ENCODE data around the gene QDPR. TPM values are rescaled to one million over a fixed set of nuclear protein-coding genes. Genes with fewer than 3 reads are reported as not detected.

The QDPR gene
- total RNA-seq, 2 donors from 2014 or later: 11.4 to 18.9 TPM

DNA sequence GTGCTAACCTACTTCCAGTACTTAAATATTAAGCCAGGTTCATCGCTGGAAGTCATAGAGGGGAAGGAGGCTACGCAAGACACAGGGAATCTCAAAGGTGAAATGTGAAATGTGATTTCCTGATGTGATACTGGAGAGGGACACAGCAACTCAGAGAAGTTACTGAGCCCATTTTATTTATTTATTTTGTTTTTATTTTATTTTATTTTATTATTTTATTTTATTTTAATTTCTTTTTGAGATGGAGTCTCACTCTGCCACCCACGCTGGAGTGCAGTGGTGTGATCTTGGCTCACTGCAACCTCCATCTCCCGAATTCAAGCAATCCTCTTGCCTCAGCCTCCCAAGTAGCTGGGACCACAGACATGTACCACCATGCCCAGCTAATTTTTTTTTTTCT lies 22.8 kb upstream of the QDPR start:
- no peak overlapping the region for H3K27ac ChIP-seq
- intact Hi-C loops (cut with DNase I): no loop called here
- H3K27me3 ChIP-seq (replicated peaks; ENCODE audit: insufficient read depth): no peaks in the 10 kb centered on the region
- no peak for DNase-seq (ENCODE audit: low spot score)
- H3K9me3 ChIP-seq: no peaks in the 10 kb centered on the region
- TF ChIP-seq POLR2AphosphoS5 (IDR thresholded peaks at IDR 0.05) (no peak), POLR2A (IDR thresholded peaks at IDR 0.05) (no peak)
- TF ChIP-seq, protein P1, sequence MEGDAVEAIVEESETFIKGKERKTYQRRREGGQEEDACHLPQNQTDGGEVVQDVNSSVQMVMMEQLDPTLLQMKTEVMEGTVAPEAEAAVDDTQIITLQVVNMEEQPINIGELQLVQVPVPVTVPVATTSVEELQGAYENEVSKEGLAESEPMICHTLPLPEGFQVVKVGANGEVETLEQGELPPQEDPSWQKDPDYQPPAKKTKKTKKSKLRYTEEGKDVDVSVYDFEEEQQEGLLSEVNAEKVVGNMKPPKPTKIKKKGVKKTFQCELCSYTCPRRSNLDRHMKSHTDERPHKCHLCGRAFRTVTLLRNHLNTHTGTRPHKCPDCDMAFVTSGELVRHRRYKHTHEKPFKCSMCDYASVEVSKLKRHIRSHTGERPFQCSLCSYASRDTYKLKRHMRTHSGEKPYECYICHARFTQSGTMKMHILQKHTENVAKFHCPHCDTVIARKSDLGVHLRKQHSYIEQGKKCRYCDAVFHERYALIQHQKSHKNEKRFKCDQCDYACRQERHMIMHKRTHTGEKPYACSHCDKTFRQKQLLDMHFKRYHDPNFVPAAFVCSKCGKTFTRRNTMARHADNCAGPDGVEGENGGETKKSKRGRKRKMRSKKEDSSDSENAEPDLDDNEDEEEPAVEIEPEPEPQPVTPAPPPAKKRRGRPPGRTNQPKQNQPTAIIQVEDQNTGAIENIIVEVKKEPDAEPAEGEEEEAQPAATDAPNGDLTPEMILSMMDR (IDR thresholded peaks at IDR 0.05): no peak
- H3K4me3 ChIP-seq: no peak overlapping the region
- no peaks in the 10 kb centered on the region for H3K36me3 ChIP-seq
- WGBS: 99% methylated on average over 4 of the region's 4 CpGs
- no peaks in the 10 kb centered on the region for H3K4me1 ChIP-seq (replicated peaks)

DNA sequence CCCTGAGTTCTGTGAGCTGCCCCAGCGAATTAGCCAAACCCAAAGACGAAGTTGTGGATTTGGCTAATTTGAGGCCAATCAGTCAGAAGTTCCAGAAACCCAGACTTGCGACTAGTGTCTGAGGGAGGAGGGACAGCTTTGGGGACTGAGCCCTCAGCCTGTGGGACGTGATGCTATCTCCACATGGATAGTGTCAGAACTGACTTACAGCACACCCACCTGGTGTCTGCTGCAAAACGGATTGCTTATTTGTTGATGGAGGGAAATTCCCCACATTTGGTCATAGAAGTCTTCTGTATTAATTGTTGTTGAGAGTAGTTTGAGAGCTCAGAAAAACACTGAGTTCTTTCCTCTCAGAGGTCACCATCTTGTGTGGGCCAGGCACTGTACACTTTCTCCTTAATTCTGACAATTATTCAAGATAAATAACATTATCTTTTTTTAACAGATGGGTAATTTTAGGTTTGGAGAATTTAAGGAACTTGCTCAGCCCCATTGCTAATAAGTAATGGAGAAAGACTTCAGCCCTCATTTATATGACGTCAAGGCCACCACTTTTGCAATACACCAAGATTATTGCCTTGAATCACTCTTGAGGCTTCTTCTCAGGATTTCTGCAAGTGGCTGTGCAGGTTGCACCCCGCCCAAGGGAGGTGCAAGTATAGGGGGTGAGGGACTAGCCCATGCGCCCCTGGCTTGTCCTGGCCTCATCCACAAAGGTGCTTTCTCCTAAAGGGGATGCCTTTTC lies 19.8 kb upstream of the QDPR start:
- no peaks in the 10 kb centered on the region for H3K4me1 ChIP-seq (replicated peaks)
- DNase-seq (ENCODE audit: low spot score): no peak
- no peaks in the 10 kb centered on the region for H3K9me3 ChIP-seq
- intact Hi-C loops (cut with DNase I): no loop called here
- H3K36me3 ChIP-seq: no peaks in the 10 kb centered on the region
- H3K27me3 ChIP-seq (replicated peaks; ENCODE audit: insufficient read depth): no peaks in the 10 kb centered on the region
- no peak overlapping the region for H3K27ac ChIP-seq
- no peak overlapping the region for H3K4me3 ChIP-seq
- 67% methylated on average over 8 of the region's 8 CpGs for WGBS
- TF ChIP-seq, protein P1 (IDR thresholded peaks at IDR 0.05): no peak
- TF ChIP-seq POLR2AphosphoS5 (IDR thresholded peaks at IDR 0.05) (no peak), POLR2A (IDR thresholded peaks at IDR 0.05) (no peak)

DNA sequence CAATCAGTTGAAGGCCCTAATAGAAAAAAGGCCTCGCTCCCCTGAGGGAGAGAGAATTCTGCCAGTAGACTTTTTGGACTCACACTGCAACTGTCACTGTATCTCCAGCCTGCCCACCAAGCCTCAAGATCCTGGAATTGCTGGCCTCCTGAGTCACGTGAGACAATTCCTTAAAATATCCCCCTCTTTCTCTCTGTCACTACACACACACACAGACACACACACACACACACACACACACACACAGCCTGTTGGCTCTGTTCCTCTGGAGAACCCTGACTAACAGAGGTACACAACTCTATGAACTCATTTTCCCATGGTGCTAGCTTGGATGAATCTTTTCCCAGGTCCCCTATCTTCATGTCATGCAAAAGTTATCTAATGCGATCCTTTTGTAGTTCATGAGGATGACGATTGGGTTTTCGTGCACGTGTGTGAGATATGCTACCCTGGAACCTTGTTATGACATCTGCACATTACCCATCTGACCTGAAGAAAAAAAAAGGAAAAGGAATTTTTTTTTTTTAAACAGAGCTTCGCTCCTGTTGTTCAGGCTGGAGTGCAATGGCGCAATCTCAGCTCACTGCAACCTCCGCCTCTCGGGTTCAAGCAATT lies 16.8 kb upstream of the QDPR start:
- intact Hi-C loops (cut with DNase I): no loop called here
- 83% methylated on average over 10 of the region's 10 CpGs for WGBS
- Histone ChIP-seq H3K9me3 (no peaks in the 10 kb centered on the region), H3K36me3 (no peaks in the 10 kb centered on the region), H3K4me1 (replicated peaks) (no peaks in the 10 kb centered on the region), H3K27ac (no peak overlapping the region), H3K4me3 (no peak overlapping the region), H3K27me3 (replicated peaks; ENCODE audit: insufficient read depth) (no peaks in the 10 kb centered on the region)
- no peak for TF ChIP-seq POLR2A (IDR thresholded peaks at IDR 0.05)
- TF ChIP-seq, protein P1 (IDR thresholded peaks at IDR 0.05): no peak
- no peak for TF ChIP-seq POLR2AphosphoS5 (IDR thresholded peaks at IDR 0.05)
- no peak for DNase-seq (ENCODE audit: low spot score)

DNA sequence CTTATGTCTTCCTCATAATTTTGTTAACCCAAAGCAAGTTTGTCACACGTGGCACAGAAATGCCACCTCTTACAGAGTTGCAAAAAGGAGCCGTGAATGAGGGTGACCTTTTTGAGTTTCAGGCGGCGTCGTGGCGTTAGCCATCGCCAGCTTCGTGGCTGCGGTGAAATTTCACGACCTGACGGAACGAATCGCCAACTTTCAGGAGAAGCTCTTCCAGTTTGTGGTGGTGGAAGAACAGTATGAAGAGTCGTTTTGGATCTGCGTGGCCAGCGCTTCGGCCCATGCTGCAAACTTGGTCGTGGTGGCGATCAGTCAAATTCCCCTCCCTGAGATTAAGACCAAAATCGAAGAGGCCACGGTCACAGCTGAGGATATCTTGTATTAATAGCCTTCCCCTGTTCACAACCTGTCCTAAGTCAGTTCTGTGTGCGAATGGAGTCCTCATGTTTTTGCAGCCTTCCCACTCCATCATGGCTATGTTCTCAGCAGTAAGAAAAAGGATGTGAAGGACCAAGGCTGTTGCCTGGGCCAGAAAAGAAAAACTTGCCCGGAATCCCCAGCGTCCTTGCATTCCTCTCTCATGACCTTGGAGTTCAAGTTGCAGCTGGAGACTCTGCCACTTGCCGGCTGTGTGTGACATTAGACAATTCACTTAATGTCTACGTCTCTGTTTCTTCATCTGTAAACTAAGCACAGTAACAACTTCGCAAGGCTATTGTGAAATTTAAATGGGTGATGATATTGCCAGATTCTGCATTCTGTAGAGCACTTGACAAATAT lies 15.0 kb upstream of the QDPR start:
- 84% methylated on average over 27 of the region's 27 CpGs for WGBS
- DNase-seq (ENCODE audit: low spot score): no peak

More for the DNA sequence above, 15.0 kb upstream of the QDPR start:
- Histone ChIP-seq H3K9me3 (no peaks in the 10 kb centered on the region), H3K27me3 (replicated peaks; ENCODE audit: insufficient read depth) (no peaks in the 10 kb centered on the region), H3K4me1 (replicated peaks) (no peaks in the 10 kb centered on the region), H3K27ac (no peak overlapping the region), H3K4me3 (no peak overlapping the region), H3K36me3 (no peaks in the 10 kb centered on the region)
- intact Hi-C loops (cut with DNase I): no loop called here
- no peak for TF ChIP-seq POLR2AphosphoS5 (IDR thresholded peaks at IDR 0.05)
- TF ChIP-seq POLR2A (IDR thresholded peaks at IDR 0.05): no peak
- TF ChIP-seq, protein P1 (IDR thresholded peaks at IDR 0.05): no peak
